Measurements from ENCODE around the gene MAPKAP1. TPM values are rescaled to one million over a fixed set of nuclear protein-coding genes. Genes with fewer than 3 reads are reported as not detected.

MAPKAP1 gene
- total RNA-seq, 1 donor from 2014 or later, result 63.4 TPM

GRCh38 chr9:125750627-125751011, 43.6 kb upstream of the MAPKAP1 start:
- H3K27ac Mint-ChIP-seq (ENCODE audit: unreplicated experiment), result no peak overlapping the region
- H3K4me1 Mint-ChIP-seq, result peaks cover 61% of the 10 kb centered on the region
- no peaks in the 10 kb centered on the region for H3K27me3 Mint-ChIP-seq (ENCODE audit: low read depth)
- no peak for DNase-seq (ENCODE audit: low read depth, low spot score)
- no peaks in the 10 kb centered on the region for H3K9me3 Mint-ChIP-seq
- H3K36me3 Mint-ChIP-seq (ENCODE audit: low read depth), result peaks cover 2% of the 10 kb centered on the region
- peak overlapping the region; percentile 98 for H3K4me3 Mint-ChIP-seq
- no peak for TF ChIP-seq CTCF (conservative IDR thresholded peaks at IDR 0.05)

GRCh38 chr9:125749951-125750626, 43.1 kb upstream of the MAPKAP1 start:
- Mint-ChIP-seq H3K4me3 (peak overlapping the region; percentile 98), H3K36me3 (ENCODE audit: low read depth) (peaks cover 2% of the 10 kb centered on the region), H3K27ac (ENCODE audit: unreplicated experiment) (no peak overlapping the region), H3K9me3 (no peaks in the 10 kb centered on the region), H3K4me1 (peaks cover 61% of the 10 kb centered on the region), H3K27me3 (ENCODE audit: low read depth) (no peaks in the 10 kb centered on the region)
- no peak for DNase-seq (ENCODE audit: low read depth, low spot score)
- no peak for TF ChIP-seq CTCF (conservative IDR thresholded peaks at IDR 0.05)

- Mint-ChIP-seq H3K4me1 (peaks cover 58% of the 10 kb centered on the region), H3K27ac (ENCODE audit: unreplicated experiment) (no peak overlapping the region), H3K9me3 (no peaks in the 10 kb centered on the region), H3K36me3 (ENCODE audit: low read depth) (peaks cover 2% of the 10 kb centered on the region), H3K4me3 (peak overlapping the region; percentile 98), H3K27me3 (ENCODE audit: low read depth) (no peaks in the 10 kb centered on the region)
- TF ChIP-seq CTCF (conservative IDR thresholded peaks at IDR 0.05), result no peak
- DNase-seq (ENCODE audit: low read depth, low spot score), result no peak
Measured at GRCh38 chr9:125749287-125749935, 42.4 kb upstream of the MAPKAP1 start.

- DNase-seq (ENCODE audit: low read depth, low spot score), result no peak
- Mint-ChIP-seq H3K9me3 (no peaks in the 10 kb centered on the region), H3K4me1 (peaks cover 53% of the 10 kb centered on the region), H3K36me3 (ENCODE audit: low read depth) (peaks cover 2% of the 10 kb centered on the region), H3K4me3 (peak overlapping the region; percentile 98), H3K27ac (ENCODE audit: unreplicated experiment) (peak overlapping the region; percentile 76), H3K27me3 (ENCODE audit: low read depth) (peaks cover 2% of the 10 kb centered on the region)
- no peak for TF ChIP-seq CTCF (conservative IDR thresholded peaks at IDR 0.05)
Measured at GRCh38 chr9:125748446-125749099, 41.6 kb upstream of the MAPKAP1 start.

- H3K27me3 Mint-ChIP-seq (ENCODE audit: low read depth), result peaks cover 4% of the 10 kb centered on the region
- H3K36me3 Mint-ChIP-seq (ENCODE audit: low read depth), result peaks cover 2% of the 10 kb centered on the region
- DNase-seq (ENCODE audit: low read depth, low spot score), result no peak
- no peaks in the 10 kb centered on the region for H3K9me3 Mint-ChIP-seq
- H3K27ac Mint-ChIP-seq (ENCODE audit: unreplicated experiment), result peak overlapping the region; percentile 76
- no peak for TF ChIP-seq CTCF (conservative IDR thresholded peaks at IDR 0.05)
- peaks cover 53% of the 10 kb centered on the region for H3K4me1 Mint-ChIP-seq
- H3K4me3 Mint-ChIP-seq, result peak overlapping the region; percentile 98
Measured at GRCh38 chr9:125747765-125748445, 40.9 kb upstream of the MAPKAP1 start.

Data from neural crest cell (in vitro differentiated cells).